GM19035 (cell line): ENCODE data around the gene SAMSN1.
"Not testable (repeated sequence)": the region's sequence is repeated elsewhere in the genome, so short reads cannot be mapped to it uniquely, and the experiment has no call there.

ENCODE experiments used
- ATAC-seq: cut with Tn5 transposase; IDR thresholded peaks from one replicate; pipeline ENCODE4 v1.9.1; 2021; ENCODE audit not compliant: unreplicated experiment

Gene SAMSN1

DNA sequence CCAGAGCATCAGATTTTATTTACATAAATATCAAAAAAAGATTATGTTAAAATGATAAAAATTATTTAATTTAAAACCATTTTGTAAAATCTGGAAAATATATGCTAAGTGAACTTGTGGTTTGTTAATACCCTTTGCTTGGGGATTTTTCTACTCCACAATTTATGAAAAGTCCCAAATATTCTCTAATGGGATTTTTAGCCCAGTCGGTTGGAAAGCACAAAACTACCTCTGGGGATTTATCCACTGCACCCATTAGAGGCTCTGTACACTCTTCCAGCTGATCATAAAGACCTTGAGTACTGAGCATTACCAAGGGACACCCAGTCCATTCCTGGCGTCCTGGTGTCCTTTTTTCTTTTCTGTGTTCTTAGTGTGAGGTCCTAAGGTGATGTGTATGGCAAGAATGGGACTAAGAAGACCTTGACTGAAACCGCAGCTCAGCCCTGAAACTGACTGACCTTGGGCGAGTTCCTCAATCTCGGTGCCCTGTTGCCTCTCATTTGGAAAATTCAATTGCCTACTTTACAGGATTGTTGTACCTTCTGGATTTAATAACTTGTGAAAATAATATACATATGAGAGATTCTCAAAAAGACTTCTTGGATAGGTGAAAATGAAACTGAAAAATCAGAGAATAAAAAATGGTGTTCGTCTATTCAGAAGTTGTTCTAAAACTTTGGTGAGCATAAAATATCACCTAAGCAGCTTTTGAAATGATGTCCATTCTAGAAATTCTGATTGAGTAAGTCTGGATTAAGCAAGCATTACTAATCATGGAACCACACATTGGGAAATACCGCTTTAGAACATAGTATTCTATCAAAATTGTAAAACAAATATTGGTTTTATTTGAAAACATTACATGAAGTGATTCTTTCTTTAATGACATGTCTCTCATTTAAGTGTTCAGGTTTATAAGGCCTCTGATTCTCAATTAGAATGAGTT is 21.5 kb upstream of the SAMSN1 start:
- ATAC-seq = no peak

DNA sequence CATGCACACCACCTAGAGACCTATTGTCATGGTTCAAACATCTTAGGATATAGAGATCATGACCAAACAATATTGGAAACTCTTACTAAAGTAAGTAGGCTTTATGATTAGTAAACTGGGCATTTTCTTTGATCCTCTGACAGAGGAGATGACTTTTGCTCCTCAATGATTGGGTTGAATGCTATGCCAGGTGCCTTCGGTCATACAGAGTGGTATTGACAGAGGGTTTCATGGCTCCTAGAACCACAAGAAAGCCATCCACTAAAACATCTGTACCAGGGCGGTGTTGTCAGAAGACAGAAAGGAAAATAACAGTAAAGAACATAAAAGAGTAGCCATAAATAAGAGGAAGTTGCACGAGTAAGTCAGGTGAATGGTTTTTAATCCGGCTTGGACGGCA is 20.8 kb upstream of the SAMSN1 start:
- no peak for ATAC-seq

DNA sequence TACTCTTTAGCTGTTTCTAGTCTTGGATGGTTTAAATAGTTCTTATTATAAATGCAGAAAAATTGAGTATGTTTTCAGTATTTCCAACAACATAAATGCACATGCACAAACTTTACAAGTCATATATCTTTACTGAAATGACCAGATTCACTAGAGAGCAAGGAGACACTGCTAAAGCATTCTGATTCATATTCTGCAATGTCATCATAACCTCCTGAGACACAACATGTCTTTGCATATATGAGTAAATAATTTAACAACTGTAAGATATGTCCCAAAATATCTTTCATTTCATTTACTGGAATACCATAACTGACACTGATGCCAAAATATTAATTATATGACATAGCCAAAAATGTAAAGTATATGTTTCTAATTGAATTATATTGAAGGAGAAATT is 16.8 kb upstream of the SAMSN1 start:
- no peak for ATAC-seq

DNA sequence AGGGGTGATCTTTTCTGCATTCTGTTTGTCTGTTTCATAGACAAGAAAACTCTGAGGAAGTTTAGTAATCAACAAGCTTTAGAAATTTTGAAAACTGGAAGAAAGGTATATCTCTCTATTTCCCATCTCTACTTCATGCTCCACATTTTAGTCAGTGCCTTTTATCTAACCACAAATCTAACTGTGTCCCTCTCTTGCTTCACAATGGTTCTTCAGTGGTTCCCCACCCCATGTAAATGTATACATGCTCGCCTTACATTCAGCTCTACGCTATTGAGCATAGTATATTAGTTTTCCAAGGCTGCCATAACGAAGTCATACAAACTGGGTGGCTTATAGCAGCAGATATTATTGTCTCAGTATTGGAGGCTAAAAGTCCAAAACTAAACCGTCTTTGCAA is 14.4 kb upstream of the SAMSN1 start:
- no peak for ATAC-seq

DNA sequence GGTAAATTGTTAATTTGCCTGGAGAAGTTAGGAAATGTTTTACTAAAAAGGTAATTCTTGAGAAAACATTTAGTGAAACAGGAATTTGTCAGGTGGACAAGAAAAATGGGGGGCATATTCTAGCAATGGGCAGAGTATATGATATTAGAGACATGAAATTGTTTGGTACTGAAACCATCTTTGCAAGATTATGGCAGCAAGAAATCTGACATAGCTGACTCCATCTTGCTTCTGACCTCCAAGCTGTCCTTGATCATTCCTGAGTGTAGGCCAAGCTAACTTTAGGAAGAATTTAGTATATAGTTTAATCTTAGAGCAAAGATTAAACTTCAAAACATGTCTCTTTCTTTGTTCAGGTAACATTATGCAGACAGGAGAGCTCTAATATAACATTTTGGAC is 14.0 kb upstream of the SAMSN1 start:
- no peak for ATAC-seq

DNA sequence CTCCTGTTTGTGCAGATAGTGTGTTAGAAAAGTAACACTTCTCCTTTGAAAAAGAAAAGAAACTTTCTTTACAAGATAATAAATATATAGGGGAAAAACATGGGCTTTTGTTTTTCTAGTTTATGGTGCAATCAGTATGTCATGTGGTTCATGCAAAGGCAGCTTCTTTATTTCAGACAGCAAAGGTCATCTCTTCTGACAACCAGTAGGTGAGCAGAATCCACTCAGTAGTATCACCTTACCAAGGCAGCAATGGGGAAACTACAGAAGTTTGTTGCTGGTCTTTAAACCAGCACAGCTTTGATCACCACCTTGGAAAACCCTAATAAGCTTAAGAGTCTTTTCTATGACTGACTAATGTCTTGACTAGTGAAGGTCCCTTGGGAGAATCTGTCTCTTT is 13.0 kb upstream of the SAMSN1 start:
- ATAC-seq = no peak

DNA sequence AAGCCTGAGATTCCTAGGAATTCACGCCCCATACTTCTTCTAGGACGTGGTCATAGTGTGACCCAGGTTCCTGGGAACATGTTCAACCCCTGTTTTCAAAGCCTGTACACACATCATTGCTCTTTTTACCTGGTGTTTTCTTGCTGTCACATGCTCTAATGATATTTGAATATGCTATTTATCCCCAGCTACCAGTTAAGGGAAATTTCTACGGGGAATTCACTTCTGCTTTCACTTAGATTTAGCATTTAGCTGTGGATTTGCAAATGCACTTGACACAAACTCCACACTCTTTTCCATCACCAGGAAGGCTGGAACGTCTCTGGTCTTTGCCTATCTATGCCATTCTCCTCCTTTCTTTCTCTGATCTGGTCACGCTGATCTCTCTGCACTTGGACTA is 11.3 kb upstream of the SAMSN1 start:
- peak; percentile 58 for ATAC-seq

DNA sequence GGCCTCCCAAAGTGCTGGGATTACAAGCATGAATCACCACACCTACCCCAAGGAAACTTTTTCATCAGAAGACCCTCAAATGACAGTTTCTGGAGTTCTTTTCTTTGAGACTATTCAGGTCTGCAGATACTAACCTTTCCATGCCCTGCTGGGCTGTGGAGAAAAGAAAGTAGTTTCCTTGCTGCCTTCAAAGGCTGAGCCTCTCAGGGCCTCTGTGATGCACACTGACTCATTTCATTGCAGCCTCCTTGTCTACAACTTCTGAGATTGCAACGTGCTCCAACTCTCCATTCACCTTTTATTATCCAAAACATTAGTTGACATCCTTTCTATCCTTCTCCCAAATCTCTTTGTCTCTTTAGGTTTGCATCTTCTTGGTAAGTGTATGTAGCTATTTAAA is 8.8 kb upstream of the SAMSN1 start:
- no peak for ATAC-seq

DNA sequence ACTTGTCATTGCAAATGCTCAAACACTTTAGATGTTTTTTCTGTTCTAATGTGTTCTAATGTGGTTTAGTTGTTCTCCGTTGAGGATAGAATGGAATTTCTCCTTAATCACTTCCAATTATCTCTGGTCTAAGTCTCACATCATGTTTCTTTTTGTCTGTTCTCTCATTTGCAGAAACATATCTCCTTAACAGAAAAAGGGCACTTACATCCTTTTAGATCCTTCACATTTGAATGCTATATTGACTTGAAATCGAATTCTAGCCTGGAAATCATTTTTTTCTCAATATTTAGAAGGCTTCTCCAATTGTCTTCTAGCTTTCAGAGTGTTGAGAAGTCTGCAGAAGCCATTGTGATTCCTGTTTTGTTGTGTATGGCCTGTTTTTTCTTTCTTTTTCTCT is 7.3 kb upstream of the SAMSN1 start:
- no peak for ATAC-seq

DNA sequence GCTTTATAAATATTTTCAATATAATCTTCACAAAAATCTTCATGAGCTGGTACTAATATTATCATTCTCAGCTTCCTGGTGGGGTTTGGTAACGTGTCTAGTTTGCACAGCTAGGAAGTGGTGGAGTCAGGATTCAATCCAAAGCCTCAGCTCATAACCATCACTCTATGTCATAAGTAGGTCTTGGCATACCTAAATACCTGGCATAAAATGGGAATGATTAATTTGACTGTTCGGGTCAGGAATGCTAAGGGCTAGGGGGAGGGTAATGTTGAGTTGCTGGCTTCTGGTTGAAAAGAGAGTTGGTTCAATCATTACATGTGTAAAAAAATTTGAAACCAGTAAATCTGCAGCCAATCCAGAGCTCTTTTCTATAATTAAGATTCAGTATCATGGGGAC is 5.6 kb upstream of the SAMSN1 start:
- no peak for ATAC-seq

DNA sequence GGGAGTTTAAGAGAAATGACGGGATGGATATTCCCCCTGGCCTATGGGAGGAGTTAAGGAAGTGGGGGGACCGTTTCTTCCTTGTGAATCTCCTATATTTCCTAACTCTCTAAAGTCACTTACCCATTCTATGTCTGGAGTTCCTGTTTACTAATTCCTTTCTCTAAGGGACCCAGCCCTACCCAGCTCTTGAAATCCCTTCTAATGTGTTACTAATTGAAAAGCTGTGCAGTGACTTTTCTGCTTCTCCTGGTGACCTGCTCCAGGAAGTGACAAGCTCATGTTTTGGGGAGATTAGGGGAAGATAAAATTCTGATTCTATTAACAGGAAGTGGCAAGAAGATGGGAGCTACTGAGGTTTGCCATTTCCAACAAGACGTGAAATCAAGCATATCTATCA is 4.0 kb upstream of the SAMSN1 start:
- ATAC-seq = no peak

DNA sequence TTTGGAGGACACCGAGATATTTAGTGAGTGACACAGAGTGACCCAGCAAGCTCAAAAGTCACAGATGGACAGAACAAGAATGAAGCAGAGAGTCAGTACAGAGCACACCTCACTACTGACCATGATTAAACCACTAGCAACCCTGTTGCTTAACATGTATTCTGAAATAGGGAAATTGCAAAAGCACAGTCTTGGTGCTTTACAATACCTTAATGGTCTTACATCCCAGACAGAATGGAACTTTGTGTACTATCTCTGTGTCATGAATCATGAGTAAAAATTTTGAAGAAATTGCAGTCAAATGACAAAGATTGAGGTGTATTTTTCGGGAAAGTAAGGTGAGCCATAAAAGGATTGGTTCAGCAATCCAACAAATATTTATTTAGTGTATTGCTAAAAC is 2.7 kb upstream of the SAMSN1 start:
- no peak for ATAC-seq

DNA sequence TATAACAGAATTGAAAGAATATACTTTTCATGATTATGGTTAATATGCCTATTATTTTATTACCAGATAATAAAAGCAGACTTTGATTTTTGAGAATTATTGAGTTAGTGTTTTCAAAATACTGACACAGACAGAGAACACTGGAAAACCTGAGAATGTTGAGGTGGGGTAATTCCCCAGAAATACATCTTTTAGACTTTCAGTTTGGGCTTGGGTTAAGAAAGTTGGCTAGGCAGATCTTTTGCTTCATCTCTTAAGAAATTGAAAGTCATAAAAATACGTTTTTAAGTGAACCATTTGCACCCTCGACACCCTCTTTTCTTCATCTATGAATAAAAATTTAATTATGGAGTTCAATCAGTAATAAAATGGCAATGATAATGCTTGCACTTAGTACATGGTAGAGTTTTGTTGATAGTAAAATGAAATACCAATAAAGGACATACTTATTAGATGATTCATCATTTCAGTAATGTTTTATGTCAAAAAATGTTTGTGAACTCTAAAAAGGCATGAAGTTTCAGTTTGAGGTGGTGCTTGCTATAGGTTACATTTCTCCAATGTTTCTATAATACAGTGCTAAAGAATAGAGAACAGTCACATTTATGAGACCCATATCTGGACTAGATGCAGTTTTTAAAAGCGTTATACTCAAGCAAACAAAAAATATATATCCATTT is 1.9 kb upstream of the SAMSN1 start:
- no peak for ATAC-seq

DNA sequence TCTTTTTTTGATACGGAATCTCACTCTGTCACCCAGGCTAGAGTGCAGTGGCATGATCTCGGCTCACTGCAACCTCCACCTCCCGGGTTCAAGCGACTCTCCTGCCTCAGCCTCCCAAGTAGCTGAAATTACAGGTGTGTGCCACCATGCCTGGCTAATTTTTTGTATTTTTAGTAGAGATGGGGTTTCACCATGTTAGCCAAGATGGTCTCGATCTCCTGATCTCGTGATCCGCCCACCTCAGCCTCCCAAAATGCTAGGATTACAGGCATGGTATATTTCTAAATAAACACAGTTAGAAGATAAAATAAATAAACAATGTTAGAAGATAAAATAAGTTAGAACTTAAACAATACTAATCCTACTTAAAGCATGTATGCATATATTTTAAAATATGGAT is 604 bp upstream of the SAMSN1 start:
- ATAC-seq = not testable (repeated sequence)

DNA sequence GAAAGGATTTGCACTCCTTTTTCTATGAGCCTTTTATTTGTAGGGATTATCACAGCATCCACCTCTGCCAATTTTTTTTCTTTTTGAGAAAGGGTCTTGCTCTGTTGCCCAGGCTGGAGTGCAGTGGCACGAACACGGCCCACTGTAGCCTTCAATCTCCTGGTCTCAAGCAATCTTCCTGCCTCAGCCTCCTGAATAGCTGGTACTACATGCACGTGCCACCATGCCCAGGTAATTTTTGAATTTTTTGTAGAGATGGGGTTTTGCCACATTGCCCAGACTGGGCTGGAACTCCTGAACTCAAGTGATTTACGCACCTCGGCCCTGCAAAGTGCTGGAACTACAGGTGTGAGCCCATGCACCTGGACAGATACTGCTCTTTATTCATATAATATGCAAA is 2.1 kb downstream of the SAMSN1 start:
- ATAC-seq = no peak

DNA sequence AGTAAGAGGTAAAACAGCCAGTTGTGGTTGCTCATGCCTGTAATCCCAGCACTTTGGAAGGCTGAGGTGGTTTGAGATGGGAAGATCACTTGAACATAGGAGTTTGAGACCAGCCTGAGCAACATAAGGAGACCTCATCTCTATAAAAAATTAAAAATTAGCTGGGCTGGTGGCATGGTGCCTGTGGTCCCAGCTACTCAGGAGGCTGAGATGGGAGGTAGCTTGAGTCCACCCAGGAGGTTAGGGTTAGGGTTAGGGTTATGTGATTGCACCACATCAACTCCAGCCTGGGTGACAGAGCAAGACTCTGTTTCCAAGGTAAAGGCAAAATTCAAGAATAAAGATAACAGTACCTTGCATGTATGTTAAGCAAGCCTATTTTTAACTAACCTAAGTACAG is 3.5 kb downstream of the SAMSN1 start:
- ATAC-seq = no peak

DNA sequence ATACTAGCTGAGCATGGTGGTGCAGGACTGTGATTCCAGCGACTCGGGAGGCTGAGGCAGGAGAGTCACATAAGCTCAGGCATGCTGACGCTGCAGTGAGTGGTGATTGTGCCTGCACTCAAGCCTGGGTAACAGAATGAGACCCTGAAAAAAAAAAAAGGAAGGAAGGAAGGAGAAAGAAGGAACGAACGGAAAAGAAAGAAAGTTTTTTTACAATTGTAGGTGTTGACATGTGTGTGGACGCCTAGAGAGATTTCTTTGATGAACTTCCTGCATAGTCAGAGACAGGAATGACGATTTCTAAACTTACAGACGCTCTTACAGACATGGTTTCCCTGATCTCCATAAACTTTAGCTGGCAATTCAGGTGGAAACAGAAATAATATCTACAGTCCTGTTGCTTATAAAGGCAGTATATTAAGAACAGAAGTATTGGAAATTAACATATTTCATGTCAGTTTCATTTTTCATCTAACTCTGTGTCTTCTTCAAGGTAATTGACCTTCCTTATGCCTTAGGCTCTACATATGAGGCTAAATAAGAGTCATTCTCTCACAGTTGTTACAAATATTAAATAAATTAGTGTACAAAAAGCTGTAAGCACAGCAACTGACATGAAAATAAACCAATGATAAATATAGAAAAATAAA is 4.1 kb downstream of the SAMSN1 start:
- ATAC-seq = no peak

DNA sequence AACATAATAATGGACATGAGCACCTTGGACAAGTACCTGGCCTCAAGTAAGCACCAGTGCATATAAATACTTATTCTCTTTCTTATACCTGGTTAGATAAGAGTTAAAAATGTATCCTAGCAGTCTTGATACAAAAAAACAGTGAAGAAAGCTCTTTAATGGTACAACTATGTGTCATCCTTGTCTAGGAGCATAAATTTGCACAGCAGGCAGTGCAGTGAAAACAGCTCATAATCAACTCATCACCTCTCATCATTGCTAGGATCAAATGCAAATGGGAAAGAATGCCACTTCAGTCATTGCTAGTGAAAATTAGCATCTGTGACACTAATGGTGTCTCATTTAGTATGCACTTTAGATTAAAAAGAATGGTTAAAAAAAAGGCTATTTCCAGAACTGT is 7.6 kb downstream of the SAMSN1 start:
- no peak for ATAC-seq

DNA sequence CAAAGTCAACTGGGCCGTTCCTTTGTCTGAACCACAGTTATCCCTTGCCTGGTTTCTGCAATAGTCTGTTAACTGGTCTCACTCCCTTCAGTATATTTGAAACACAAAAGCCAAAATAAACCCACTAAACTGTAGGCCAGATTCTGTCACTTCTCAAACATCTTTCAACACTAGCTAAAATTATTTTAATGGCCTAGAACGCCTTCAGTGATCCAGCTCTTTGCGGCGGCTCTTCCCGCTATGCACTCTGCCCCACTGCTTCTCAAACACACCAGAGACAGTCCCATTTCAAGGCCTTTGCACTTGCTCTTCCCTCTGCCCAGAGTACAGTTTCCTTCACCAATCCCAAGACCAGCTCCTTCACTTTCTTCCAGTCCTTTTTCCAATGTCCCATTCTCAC is 9.2 kb downstream of the SAMSN1 start:
- no peak for ATAC-seq

DNA sequence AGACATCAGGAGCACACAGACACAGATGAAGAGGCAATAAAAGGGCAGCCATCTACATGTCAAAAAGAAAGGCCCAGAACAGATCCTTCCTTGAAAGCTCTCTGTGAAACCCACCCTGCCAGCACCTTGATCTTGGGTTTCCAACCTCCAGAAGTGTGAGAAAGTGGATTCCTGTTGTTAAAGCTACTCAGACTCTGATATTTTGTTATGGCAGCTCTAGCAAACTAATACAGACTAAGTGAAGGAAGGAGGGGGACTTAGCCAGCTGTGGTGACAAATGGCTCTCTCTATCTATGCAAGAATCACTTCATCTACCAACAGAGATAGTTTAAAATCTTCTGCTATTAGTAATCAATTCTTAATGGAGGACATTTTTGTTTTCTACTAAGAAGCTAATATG is 10.4 kb downstream of the SAMSN1 start:
- no peak for ATAC-seq

DNA sequence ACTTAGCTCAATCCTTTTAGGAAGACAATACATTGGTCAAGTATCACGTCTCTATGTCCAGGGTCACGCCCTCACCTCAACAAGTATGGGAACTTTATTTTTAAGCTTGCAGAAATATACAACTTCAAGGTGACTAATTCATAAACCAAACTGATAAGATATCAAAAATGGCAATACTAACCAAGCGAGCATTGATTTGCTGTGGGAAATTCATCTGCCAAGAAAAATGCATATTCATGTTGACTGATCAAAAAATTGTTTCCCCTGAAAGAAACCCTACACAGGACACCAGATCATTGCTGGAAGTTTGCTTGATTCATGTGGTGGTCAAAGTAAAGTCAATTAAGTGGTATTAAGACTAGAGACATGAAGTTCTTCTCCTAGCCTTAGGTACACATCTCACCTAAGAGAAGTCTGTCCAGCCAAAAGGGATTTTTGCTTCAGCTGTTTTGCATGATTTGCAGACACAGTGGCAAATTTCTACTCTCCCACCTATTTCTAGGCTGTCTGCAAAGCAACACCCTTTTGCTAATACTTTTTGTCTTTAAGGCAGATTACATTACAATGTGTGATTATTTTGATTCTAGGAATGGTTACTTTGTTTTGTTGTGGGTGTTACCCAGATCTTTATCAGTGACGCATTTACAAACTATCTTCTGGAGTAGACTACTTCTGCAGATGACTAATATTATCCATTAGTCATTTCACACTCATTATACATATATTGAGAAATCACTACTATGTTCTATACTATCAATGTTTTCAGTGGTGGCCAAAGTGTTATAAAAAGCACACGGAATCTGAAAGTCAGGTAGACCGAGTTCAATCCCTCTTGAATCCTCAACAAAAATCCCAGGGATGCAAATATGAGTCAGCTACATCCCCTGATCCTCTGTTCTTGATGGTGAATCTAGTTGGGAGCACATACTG is 12.4 kb downstream of the SAMSN1 start:
- peak; percentile 82 for ATAC-seq
